ENCODE data around the gene COL2A1. TPM values are rescaled to one million over a fixed set of nuclear protein-coding genes. Genes with fewer than 3 reads are reported as not detected.
A peak's percentile ranks its signal among the peaks of the same experiment; 100 is the strongest.

Gene COL2A1
- total RNA-seq, 2 experiments from 2014 or later: not detected

GRCh38 chr12:47942614-47943225 lies 61.6 kb downstream of the COL2A1 start:
- Mint-ChIP-seq H3K27me3 (ENCODE audit: low read depth) (peaks cover 10% of the 10 kb centered on the region), H3K9me3 (no peaks in the 10 kb centered on the region), H3K36me3 (ENCODE audit: low read depth) (no peaks in the 10 kb centered on the region), H3K27ac (no peak overlapping the region), H3K4me1 (ENCODE audit: low read depth) (no peaks in the 10 kb centered on the region), H3K4me3 (no peak overlapping the region)
- CTCF ChIA-PET: interaction anchor here (0.6 to 1.3 kb wide), 2 partner anchors 75 to 246 kb away, joined by 3 to 4 read pairs; no protein-coding TSS in a partner anchor
- intact Hi-C loops (cut with micrococcal nuclease): no loop called here
- no peak for DNase-seq

GRCh38 chr12:47941871-47942613 lies 62.2 kb downstream of the COL2A1 start:
- CTCF ChIA-PET: interaction anchor here (0.6 to 1.3 kb wide), 3 partner anchors 75 to 290 kb away, joined by 3 to 4 read pairs (median 3); no protein-coding TSS in a partner anchor
- Mint-ChIP-seq H3K27ac (no peak overlapping the region), H3K9me3 (no peaks in the 10 kb centered on the region), H3K27me3 (ENCODE audit: low read depth) (peaks cover 10% of the 10 kb centered on the region), H3K4me3 (no peak overlapping the region), H3K4me1 (ENCODE audit: low read depth) (no peaks in the 10 kb centered on the region), H3K36me3 (ENCODE audit: low read depth) (no peaks in the 10 kb centered on the region)
- DNase-seq: peak; percentile 60
- intact Hi-C loops (cut with micrococcal nuclease): no loop called here

- no peak for DNase-seq
- Mint-ChIP-seq H3K27me3 (ENCODE audit: low read depth) (peaks cover 10% of the 10 kb centered on the region), H3K9me3 (no peaks in the 10 kb centered on the region), H3K36me3 (ENCODE audit: low read depth) (no peaks in the 10 kb centered on the region), H3K4me3 (no peak overlapping the region), H3K27ac (no peak overlapping the region), H3K4me1 (ENCODE audit: low read depth) (no peaks in the 10 kb centered on the region)
- intact Hi-C loops (cut with micrococcal nuclease): no loop called here
- CTCF ChIA-PET: interaction anchor here (1.3 kb wide), 1 partner anchor 76 kb away, joined by 4 read pairs; no protein-coding TSS in a partner anchor
Observed at GRCh38 chr12:47941475-47941780, 62.8 kb downstream of the COL2A1 start.

GRCh38 chr12:47940773-47941474 lies 63.4 kb downstream of the COL2A1 start:
- H3K4me1 Mint-ChIP-seq (ENCODE audit: low read depth): no peaks in the 10 kb centered on the region
- H3K4me3 Mint-ChIP-seq: no peak overlapping the region
- H3K27ac Mint-ChIP-seq: no peak overlapping the region
- H3K36me3 Mint-ChIP-seq (ENCODE audit: low read depth): no peaks in the 10 kb centered on the region
- intact Hi-C loops (cut with micrococcal nuclease): no loop called here
- H3K27me3 Mint-ChIP-seq (ENCODE audit: low read depth): peaks cover 10% of the 10 kb centered on the region
- no peaks in the 10 kb centered on the region for H3K9me3 Mint-ChIP-seq
- no peak for DNase-seq
- CTCF ChIA-PET: interaction anchor here (0.6 to 1.3 kb wide), 3 partner anchors 76 to 239 kb away, joined by 3 to 4 read pairs (median 4); no protein-coding TSS in a partner anchor

- H3K27ac Mint-ChIP-seq: no peak overlapping the region
- intact Hi-C loops (cut with micrococcal nuclease): no loop called here
- H3K9me3 Mint-ChIP-seq: no peaks in the 10 kb centered on the region
- H3K4me1 Mint-ChIP-seq (ENCODE audit: low read depth): no peaks in the 10 kb centered on the region
- no peak for DNase-seq
- no peaks in the 10 kb centered on the region for H3K36me3 Mint-ChIP-seq (ENCODE audit: low read depth)
- peaks cover 10% of the 10 kb centered on the region for H3K27me3 Mint-ChIP-seq (ENCODE audit: low read depth)
- no peak overlapping the region for H3K4me3 Mint-ChIP-seq
- CTCF ChIA-PET: no interaction called here
Observed at GRCh38 chr12:47939009-47939601, 65.2 kb downstream of the COL2A1 start.

GRCh38 chr12:47938594-47938993 lies 65.7 kb downstream of the COL2A1 start:
- Mint-ChIP-seq H3K27me3 (ENCODE audit: low read depth) (peaks cover 10% of the 10 kb centered on the region), H3K4me1 (ENCODE audit: low read depth) (no peaks in the 10 kb centered on the region), H3K36me3 (ENCODE audit: low read depth) (no peaks in the 10 kb centered on the region), H3K27ac (no peak overlapping the region), H3K9me3 (no peaks in the 10 kb centered on the region), H3K4me3 (no peak overlapping the region)
- intact Hi-C loops (cut with micrococcal nuclease): no loop called here
- no peak for DNase-seq
- CTCF ChIA-PET: no interaction called here

- Mint-ChIP-seq H3K27me3 (ENCODE audit: low read depth) (peaks cover 10% of the 10 kb centered on the region), H3K4me1 (ENCODE audit: low read depth) (no peaks in the 10 kb centered on the region), H3K9me3 (no peaks in the 10 kb centered on the region), H3K27ac (no peak overlapping the region), H3K36me3 (ENCODE audit: low read depth) (no peaks in the 10 kb centered on the region), H3K4me3 (no peak overlapping the region)
- DNase-seq: no peak
- intact Hi-C loops (cut with micrococcal nuclease): no loop called here
- CTCF ChIA-PET: interaction anchor here (0.7 kb wide), 1 partner anchor 54 kb away, joined by 3 read pairs; no protein-coding TSS in a partner anchor
Observed at GRCh38 chr12:47938093-47938492, 66.2 kb downstream of the COL2A1 start.

- DNase-seq: no peak
- no peaks in the 10 kb centered on the region for H3K36me3 Mint-ChIP-seq (ENCODE audit: low read depth)
- H3K4me1 Mint-ChIP-seq (ENCODE audit: low read depth): no peaks in the 10 kb centered on the region
- no peak overlapping the region for H3K27ac Mint-ChIP-seq
- no peak overlapping the region for H3K4me3 Mint-ChIP-seq
- H3K9me3 Mint-ChIP-seq: no peaks in the 10 kb centered on the region
- intact Hi-C loops (cut with micrococcal nuclease): no loop called here
- CTCF ChIA-PET: no interaction called here
- no peaks in the 10 kb centered on the region for H3K27me3 Mint-ChIP-seq (ENCODE audit: low read depth)
Observed at GRCh38 chr12:47935184-47935583, 69.1 kb downstream of the COL2A1 start.

- Mint-ChIP-seq H3K4me1 (ENCODE audit: low read depth) (no peaks in the 10 kb centered on the region), H3K9me3 (no peaks in the 10 kb centered on the region), H3K27ac (no peak overlapping the region), H3K27me3 (ENCODE audit: low read depth) (no peaks in the 10 kb centered on the region), H3K4me3 (no peak overlapping the region), H3K36me3 (ENCODE audit: low read depth) (no peaks in the 10 kb centered on the region)
- DNase-seq: no peak
- CTCF ChIA-PET: interaction anchor here (0.9 kb wide), 1 partner anchor 188 kb away, joined by 4 read pairs; no protein-coding TSS in a partner anchor
- intact Hi-C loops (cut with micrococcal nuclease): no loop called here
Observed at GRCh38 chr12:47931187-47931586, 73.1 kb downstream of the COL2A1 start.

GRCh38 chr12:47930634-47931033 lies 73.6 kb downstream of the COL2A1 start:
- H3K9me3 Mint-ChIP-seq: no peaks in the 10 kb centered on the region
- intact Hi-C loops (cut with micrococcal nuclease): no loop called here
- H3K27me3 Mint-ChIP-seq (ENCODE audit: low read depth): no peaks in the 10 kb centered on the region
- DNase-seq: no peak
- H3K36me3 Mint-ChIP-seq (ENCODE audit: low read depth): no peaks in the 10 kb centered on the region
- H3K4me3 Mint-ChIP-seq: no peak overlapping the region
- no peaks in the 10 kb centered on the region for H3K4me1 Mint-ChIP-seq (ENCODE audit: low read depth)
- CTCF ChIA-PET: interaction anchor here (0.9 kb wide), 1 partner anchor 188 kb away, joined by 4 read pairs; no protein-coding TSS in a partner anchor
- no peak overlapping the region for H3K27ac Mint-ChIP-seq

- DNase-seq: no peak
- H3K4me1 Mint-ChIP-seq (ENCODE audit: low read depth): no peaks in the 10 kb centered on the region
- H3K27me3 Mint-ChIP-seq (ENCODE audit: low read depth): peaks cover 3% of the 10 kb centered on the region
- CTCF ChIA-PET: interaction anchor here (0.9 to 1.3 kb wide), 2 partner anchors 10 to 185 kb away, joined by 3 read pairs; no protein-coding TSS in a partner anchor
- H3K36me3 Mint-ChIP-seq (ENCODE audit: low read depth): no peaks in the 10 kb centered on the region
- intact Hi-C loops (cut with micrococcal nuclease): no loop called here
- no peaks in the 10 kb centered on the region for H3K9me3 Mint-ChIP-seq
- no peak overlapping the region for H3K27ac Mint-ChIP-seq
- no peak overlapping the region for H3K4me3 Mint-ChIP-seq
Observed at GRCh38 chr12:47927346-47927745, 76.9 kb downstream of the COL2A1 start.

Data from activated naive CD4-positive, alpha-beta T cell treated with anti-CD3 and anti-CD28 coated beads for 36 hours (primary cell).